SU-DHL-6 (cell line): ENCODE data around the gene TTC23.

Experiments used
- EZH2phosphoT487 ChIP-seq: fragments of 200-600 bp; sonication (generic), shearing (Covaris generic); conservative IDR thresholded peaks from 2 replicates; pipeline ENCODE4 v1.6.1; 2018; ENCODE audit warnings: mild to moderate bottlenecking, antibody characterized with exemption, low read length, moderate library complexity, mixed read lengths
- TF ChIP-seq, protein P1 (sequence below): fragments of 200-600 bp; sonication (generic); IDR thresholded peaks from one replicate; pipeline ENCODE4 v1.5.1; 2017; ENCODE audit warnings: antibody characterized with exemption, mild to moderate bottlenecking, low read length, moderate library complexity; ENCODE audit not compliant: insufficient read depth, poor library complexity, severe bottlenecking

DNA sequence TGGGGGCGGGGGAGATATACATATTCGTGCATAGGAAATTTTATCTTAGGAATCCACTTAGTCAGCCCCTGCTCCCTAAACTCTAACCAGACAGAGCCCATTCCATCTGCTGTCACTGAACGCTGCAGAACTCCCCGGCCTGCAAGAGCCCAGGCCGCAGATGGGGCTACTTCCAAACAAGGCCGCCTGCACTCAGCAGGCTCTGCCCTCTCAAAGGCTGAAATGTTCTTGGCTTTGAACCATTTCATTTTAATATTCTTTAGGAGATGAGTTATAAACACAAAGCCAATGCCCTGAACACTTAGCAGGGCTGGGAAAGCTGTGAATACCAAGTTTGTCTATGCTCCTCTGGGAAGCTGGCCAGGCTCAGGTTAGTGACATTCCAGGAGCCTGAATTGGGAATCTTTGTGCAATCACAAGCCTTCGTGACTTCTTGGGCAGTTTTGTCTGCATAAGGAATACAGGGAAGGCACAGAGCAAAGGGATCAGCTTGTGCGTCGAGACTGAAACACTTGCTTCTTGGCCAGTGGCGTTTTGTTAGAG is 79.5 kb downstream of the TTC23 start:
- TF ChIP-seq, protein P1, sequence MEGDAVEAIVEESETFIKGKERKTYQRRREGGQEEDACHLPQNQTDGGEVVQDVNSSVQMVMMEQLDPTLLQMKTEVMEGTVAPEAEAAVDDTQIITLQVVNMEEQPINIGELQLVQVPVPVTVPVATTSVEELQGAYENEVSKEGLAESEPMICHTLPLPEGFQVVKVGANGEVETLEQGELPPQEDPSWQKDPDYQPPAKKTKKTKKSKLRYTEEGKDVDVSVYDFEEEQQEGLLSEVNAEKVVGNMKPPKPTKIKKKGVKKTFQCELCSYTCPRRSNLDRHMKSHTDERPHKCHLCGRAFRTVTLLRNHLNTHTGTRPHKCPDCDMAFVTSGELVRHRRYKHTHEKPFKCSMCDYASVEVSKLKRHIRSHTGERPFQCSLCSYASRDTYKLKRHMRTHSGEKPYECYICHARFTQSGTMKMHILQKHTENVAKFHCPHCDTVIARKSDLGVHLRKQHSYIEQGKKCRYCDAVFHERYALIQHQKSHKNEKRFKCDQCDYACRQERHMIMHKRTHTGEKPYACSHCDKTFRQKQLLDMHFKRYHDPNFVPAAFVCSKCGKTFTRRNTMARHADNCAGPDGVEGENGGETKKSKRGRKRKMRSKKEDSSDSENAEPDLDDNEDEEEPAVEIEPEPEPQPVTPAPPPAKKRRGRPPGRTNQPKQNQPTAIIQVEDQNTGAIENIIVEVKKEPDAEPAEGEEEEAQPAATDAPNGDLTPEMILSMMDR: no peak
- TF ChIP-seq EZH2phosphoT487: no peak
